Right kidney (tissue), 1 donor: ENCODE measurements around the gene PLPPR4.
"Not testable (repeated sequence)": the region's sequence is repeated elsewhere in the genome, so short reads cannot be mapped to it uniquely, and the experiment has no call there.

ENCODE experiments used
- DNase-seq: peaks from one replicate; pipeline ENCODE4 v3.0.0-alpha.2; 2016

The PLPPR4 gene

DNA sequence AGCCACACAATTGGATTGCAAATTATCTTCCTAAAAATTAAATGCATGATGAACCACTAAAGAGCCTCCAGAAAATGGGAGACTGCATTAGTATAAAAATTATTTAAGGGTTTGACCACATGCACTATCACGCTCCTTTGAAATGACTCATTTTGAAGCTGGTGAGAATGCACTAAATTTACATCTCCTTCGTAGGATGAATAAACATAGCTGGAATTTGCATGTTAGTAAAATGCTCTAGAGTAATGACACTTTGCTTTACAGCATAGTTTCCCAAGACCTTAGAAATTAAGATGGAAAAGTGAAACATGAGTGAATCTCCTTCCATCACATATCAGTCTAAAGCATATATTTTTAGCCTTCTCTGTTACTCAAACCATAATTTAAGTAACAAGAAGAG lies 2.4 kb downstream of the PLPPR4 start:
- no peak for DNase-seq

DNA sequence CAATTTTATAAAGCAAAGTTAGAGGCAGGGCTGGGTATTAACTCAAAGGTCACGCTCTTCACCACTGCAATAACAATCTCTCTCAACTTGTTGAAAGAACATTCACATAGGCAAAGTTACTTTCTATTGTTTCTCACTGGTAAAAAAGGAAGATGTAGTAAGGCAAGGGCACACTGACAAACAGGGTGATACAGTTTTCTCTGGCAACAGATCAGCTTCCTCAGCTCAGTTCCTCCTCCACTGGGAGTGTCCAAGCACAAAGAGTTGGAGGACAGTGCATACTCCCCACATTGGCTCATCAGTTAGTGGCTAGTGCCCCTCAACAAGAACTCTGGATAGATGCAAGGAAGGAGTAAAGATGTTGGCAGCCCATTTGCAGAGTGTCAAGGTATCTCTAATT lies 3.7 kb downstream of the PLPPR4 start:
- DNase-seq, result no peak

DNA sequence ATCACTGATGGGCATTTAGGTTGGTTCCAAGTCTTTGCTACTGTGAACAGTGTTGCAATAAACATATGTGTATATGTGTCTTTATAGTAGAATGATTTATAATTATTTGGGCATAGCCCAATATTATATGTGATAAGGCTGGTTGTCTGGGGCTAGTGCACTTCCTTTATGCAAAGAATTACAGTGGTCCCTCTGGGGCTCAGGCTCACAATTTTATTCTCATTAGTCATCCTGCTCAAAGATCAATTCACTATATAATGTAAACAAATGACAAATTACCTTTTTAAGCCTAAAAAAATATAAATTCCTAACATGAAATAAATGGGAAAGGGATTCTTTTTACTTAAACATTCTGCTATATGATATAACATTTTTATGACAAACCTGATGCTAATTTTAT lies 5.0 kb downstream of the PLPPR4 start:
- DNase-seq, result no peak

DNA sequence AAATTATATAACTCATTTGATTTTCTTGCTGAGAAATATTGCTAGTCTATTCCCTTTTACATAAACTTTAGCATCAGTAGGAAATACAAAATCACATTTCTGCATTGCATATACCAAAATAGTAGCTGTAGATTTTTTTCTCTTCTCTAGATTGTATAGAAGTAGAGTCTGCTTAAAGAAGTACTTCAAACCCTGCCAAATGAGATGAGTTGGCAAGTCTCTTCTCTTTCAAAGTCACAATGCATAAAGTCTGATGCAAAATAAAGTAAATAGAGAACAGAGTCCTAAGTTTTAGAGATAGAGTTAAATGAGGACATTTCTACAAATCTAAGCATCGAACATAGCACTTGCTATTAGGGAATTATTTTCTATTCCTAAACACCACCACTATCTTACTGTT lies 6.4 kb downstream of the PLPPR4 start:
- no peak for DNase-seq

DNA sequence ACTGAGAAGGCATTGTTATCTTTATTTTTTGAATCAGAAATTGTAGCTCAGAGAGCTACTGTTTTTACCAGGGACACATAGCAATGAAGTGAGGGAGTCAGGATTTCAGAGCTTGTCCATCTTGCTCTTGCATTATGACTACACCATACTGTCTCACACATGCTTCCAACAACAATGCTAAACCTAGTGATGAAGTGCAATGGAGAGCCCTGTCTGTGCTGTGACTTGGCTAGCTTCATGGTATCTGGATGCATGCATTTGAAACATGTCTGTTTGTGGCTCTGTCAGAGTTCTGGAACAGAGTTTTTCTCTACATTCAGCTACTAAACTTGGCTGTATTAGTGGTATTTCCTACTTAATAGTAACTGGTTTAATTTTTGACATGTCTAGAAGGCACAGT lies 7.0 kb downstream of the PLPPR4 start:
- no peak for DNase-seq

DNA sequence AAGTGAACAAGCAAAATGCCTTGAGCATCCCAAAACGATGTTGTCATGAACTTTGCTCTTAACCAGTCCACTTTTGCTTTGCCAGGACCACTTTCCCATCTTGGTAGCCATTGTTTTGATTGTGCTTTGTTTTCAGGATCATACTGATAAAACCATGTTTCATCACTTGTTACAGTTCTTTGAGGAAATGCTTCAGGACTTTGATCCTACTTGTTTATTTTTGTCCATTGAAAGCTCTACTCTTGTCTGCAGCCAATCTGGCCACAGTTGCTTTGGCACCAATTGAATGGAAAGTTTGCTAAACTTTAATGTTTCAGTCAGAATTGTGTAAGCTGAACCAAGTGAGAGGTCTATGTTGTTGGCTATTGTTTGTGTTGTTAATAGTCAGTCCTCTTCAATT lies 12.8 kb downstream of the PLPPR4 start:
- DNase-seq, result no peak

DNA sequence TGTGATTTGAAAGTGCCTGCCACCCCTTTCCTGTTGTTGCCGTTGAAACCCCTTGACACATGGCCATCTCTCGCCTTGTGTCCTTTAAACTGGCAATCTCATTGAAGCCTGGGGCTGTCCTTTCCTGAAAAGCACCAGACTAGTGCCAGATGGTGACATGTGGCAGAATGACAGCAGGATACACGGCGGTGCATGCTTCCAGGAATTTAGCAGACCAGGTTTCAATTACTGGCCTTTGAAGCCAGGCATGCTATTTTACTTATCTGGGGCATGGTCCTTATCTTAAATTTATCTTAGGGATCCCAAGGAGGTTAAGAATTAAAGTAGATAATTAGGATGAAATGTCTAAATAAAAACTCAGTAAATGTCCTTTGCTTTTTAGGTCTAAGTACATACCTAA lies 15.2 kb downstream of the PLPPR4 start:
- no peak for DNase-seq

DNA sequence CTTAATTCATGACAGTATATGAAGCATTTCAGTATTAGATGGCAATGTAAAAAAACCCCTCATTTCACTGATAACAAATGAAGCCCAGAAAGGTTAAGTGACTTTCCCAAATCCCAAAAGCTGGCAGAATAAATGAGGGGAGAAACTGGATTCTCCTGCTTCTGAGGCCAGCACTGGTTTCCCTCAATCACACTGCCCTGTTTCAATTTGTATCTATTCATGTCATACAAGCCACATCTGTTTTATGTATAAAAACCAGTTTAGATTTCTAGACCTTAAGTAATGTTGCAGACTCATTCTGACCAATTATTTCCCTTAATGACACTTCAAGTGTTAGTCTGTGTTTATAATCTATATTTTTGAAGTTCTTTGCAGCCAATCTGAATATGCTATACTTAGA lies 16.8 kb downstream of the PLPPR4 start:
- DNase-seq, result no peak

DNA sequence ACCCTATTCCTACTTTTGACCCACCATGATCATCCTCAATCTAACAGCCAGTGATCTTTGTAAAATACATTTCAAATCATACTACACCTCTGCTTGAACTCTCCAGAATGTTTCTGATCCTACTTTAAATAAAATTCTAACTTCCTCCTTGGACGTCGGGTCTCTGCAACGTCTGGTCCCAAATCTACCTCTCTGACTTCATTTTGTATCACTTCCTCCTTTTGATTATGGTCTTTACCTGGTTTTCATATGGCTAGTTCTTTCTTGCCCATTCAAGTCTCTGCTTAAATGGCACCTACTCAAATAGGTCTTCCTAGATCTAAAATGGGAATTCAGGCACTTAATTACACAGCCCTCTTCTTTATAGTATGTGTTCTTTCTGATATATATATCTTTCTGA lies 18.2 kb downstream of the PLPPR4 start:
- no peak for DNase-seq

DNA sequence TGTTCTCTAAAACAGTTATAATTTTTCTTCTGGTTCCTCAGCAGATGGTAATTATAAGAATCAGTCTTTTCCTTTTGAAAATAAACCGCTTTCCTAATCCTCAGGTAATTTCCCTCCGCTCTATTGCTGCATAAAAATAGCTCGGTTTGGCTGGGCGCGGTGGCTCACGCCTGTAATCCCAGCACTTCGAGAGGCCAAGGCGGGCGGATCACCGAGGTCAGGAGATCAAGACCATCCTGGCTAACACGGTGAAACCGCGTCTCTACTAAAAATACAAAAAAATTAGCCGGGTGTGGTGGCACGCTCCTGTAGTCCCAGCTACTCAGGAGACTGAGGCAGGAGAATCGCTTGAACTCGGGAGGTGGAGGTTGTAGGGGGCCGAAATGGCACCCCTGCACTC lies 19.2 kb downstream of the PLPPR4 start:
- not testable (repeated sequence) for DNase-seq

DNA sequence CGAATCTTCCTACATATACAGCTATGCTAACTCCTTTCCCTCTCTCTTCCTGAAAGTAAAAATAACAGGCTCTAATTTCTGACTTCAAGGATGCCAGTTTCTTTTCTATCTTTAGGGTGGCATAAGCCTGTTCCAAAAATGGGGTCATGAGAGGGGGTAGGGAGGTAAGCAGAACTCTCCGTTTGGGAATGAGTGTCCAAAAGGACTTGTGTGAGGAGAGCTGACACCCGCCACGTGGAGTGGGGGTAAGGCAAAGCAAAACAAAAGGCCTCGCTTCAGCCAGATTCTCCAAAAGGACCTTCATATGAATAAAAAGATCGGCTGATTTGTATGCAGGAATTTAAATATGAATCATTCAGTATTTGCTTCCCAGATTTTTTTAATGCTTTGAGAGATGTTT lies 28.6 kb downstream of the PLPPR4 start:
- DNase-seq, result no peak

DNA sequence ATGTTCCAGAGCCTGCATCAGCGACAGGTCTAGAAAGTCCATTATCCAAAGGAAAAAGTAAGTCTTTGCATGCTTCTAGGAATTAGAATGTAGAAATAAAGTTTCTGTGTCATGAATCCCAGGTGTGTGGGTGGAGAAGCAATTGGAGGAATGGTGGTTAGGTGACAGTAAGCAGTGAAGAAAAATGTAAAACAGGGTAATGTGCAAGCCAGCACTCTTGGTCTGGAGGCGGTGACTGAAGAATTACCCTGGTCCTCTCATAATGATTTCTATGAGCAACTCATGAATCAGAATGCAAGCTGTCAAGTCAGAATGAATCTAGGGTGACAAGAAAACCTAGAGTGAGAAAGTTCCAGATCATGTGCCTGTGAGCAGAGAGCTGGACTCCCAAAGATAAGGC lies 33.6 kb downstream of the PLPPR4 start:
- no peak for DNase-seq

DNA sequence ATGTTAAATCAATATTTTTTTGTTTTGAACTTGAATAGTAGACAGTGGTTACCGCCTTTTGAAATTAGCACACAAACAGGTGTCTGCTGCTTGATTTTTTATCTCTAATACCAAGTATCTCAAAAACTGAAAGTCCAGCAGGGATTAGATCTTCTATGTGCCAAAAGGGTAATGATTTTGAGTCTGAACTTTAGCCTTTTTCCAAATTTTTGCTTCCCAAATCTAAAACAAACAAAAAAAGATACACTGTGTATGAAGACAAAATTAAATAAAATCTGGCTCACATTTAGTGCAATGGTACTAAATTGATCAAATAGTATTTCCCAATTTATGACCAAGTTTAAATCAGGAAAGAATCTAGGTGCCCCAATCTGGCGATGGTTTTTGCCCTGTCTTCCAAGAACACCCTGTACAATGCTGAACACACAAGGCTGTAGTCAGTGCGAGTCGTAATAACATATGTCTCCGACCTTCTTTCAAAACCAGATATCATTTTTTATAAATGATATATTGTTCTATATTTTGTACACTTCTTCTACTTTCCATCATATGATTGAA lies 40.5 kb downstream of the PLPPR4 start:
- DNase-seq, result no peak

DNA sequence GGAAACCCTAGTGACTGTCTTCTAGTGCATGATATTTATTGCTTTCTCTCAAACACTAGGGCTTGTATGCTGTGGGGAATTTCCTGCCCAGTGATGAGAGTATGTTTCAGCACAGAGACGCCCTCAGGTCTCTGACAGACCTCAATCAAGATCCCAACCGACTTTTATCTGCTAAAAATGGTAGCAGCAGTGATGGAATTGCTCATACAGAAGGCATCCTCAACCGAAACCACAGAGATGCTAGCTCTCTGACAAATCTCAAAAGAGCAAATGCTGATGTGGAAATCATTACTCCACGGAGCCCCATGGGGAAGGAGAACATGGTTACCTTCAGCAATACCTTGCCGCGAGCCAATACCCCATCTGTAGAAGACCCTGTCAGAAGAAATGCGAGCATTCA lies 41.3 kb downstream of the PLPPR4 start:
- DNase-seq, result no peak

DNA sequence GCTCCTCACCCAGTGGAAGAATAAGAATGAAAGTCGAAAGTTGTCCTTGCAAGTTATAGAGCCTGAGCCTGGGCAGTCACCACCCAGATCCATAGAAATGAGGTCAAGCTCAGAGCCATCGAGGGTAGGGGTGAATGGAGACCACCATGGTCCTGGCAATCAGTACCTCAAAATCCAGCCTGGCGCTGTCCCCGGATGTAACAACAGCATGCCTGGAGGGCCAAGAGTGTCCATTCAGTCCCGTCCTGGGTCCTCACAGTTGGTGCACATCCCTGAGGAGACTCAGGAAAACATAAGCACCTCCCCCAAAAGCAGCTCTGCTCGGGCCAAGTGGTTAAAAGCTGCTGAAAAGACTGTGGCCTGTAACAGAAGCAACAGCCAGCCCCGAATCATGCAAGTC lies 41.8 kb downstream of the PLPPR4 start:
- DNase-seq, result no peak

DNA sequence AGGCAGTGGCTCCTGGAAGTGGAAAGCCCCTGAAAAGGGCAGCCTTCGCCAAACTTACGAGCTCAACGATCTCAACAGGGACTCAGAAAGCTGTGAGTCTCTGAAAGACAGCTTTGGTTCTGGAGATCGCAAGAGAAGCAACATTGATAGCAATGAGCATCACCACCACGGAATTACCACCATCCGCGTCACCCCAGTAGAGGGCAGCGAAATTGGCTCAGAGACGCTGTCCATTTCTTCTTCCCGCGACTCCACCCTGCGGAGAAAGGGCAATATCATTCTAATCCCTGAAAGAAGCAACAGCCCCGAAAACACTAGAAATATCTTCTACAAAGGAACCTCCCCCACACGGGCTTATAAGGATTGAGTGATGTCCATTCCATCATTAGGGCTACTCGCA lies 42.4 kb downstream of the PLPPR4 start:
- DNase-seq, result no peak

DNA sequence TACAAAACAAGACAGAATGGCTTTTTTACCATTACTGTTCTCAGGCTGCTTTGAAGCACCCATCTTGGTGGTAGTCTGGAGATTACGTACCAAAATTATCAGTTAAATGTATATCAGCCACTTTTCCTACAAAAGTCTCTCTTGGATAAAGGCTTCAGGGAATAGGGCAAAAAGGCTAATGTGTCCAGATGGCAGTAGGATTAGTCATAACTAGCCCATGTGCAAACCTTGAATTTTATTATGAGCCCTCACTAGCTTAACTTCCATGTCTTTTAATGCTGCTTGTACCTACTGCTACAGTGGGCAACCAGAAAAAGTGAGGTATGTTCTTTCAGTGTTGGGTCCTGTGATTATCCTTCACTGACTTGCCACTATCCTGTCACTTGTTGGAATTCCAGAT lies 51.0 kb downstream of the PLPPR4 start:
- DNase-seq, result no peak

DNA sequence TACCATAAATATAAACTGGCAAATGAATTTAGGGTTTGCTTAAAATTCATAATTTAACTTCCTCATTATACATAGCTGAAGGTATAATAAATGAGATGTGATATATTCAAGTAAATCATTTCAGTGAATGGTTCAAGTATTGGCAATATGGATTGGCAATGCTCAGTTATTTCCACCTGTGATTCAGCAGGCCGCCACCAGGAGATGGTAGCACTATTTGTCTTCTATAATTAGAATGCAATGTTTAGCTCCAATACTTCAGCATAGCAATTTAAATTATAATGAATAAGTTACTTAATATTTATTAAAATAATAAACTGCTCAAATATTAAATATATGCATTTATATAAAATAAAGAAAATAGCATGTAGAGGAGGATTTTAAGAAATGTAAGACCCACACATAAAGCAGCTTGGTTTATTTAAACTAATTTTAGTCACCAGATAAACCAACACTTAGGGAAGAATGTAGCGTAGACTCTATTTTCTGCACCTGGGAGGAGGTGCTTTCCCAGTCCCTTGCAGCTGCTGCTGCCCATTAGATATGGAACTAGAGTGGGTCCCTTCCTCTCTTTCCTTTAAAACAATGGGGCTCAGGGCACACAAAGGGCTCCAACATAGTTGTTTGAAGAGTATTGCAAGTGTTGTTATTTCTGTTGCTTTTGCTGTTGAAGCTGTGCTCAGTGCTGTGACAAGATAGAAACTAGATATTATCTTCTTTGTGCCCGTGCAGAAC lies 62.1 kb downstream of the PLPPR4 start:
- DNase-seq, result no peak

DNA sequence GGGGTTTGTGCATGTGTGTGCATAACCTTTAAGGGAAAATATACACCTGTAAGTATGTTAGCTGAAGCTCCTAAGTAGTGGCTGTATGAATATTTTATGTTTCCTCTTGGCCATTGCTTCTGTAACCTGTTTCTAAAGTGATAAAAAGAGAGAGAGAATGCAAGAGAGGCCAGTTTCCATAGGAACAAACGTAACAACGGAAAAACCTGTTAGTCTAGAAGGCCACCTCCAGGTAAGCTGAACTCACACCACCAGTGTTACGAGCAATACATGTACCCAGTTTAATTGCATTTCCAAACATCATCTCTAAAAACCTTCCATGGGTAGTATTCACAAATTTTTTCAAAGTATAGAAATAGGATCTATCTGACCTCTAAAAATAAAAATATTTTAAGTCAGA lies 63.1 kb downstream of the PLPPR4 start:
- DNase-seq, result no peak

DNA sequence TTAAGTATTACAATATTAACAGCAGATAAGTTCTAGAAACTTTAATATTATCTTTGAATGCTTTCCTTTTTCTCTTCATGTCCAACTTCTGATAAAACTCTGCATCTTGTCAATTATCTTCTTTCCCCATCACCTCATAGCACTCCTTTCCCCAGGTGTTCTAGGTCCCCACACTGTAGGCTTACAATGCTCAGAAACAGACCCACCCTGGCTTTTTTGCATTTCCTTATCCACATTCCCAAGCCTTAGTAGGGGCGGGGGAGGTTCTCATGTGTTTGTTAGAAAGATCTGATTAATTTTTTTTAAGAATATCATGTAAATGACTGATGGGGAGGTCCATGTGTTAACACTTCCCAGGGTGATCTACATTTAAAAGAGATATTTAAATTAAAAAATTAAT lies 63.9 kb downstream of the PLPPR4 start:
- DNase-seq, result no peak

DNA sequence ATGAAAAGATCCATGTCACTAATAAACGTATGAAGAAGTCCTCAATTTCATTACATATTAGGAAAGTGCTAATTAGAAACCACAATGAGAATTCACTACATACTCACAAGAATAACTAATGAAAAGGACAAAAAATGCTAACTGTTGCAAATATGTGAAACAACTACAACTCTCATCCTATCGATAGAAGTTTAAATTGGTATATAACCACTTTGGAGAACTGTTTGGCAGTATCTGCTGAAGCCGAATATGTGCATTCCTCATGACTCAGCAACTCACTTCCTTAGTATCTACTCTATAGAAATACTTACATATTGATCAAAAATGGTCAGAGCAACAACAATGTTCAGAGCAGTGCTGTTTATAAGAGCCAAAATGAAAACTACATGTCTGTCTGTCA lies 66.8 kb downstream of the PLPPR4 start:
- no peak for DNase-seq

DNA sequence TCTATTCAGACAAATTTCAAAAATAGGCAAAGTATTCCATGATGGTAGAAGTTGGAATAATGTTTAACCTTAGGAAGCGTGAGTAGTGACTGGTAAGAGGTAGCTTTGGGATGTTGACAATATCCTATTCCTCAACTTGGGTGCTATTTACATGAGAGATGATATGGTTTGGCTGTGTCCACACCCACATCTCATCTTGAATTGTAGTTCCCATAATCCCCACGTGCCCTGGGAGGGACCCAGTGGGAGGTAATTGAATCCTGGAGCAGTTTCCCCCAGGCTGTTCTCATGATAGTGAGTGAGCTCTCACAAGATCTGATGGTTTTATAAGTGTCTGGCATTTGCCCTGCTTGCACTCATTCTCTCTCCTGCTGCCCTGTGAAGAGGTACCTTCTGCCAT lies 67.3 kb downstream of the PLPPR4 start:
- DNase-seq, result no peak

DNA sequence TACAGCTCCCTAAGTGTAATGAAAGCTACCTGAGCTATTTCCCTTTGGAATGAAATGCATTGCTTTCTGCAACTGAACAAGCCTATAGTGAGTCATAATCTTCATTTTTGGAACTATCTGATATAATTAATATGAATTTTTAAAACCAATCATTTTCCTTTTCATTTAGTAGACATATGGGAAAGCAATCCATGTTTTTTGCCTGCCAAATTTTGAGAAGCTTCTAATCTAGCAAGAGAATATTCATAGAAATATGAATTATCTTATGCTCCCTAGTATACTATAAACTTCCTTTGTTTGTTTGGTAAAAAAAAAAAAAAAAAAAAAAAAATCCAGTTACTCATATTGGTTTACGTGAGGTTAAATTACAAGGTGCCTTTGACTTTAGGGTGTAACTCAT lies 68.3 kb downstream of the PLPPR4 start:
- DNase-seq, result no peak

DNA sequence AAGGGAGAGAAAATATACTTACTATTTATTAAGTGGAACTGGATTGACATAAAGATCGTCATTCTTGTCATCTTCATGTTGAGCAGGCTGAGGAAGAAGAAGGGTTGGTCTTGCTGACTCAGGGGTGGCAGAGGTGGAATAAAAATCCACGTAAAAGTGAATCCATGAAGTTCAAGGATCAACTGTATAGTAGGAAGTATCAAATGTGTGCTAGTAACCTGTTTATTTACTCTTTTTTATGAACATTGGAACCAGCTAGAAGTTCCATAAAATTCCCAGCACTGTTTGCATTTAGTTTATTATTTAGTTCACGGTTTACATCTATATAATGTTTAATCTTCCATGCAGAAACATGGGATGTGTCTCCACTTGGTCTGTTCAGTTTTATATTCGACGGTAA lies 70.7 kb downstream of the PLPPR4 start:
- DNase-seq, result no peak
